Stimulated activated CD8-positive, alpha-beta memory T cell treated with anti-CD3 and anti-CD28 coated beads, Interleukin-12 subunit alpha, Interleukin-12 subunit beta, amount 100 ng/mL, for 4 hours (primary cell): Measurements from ENCODE around the gene OSTN.

Experiments
- DNase-seq: peaks from one replicate; pipeline ENCODE4 v3.0.0-alpha.2; 2020; ENCODE audit warnings: low read depth

Gene OSTN

GRCh38 chr3:191313296-191313695 is 114.3 kb downstream of the OSTN start:
- no peak for DNase-seq

DNA sequence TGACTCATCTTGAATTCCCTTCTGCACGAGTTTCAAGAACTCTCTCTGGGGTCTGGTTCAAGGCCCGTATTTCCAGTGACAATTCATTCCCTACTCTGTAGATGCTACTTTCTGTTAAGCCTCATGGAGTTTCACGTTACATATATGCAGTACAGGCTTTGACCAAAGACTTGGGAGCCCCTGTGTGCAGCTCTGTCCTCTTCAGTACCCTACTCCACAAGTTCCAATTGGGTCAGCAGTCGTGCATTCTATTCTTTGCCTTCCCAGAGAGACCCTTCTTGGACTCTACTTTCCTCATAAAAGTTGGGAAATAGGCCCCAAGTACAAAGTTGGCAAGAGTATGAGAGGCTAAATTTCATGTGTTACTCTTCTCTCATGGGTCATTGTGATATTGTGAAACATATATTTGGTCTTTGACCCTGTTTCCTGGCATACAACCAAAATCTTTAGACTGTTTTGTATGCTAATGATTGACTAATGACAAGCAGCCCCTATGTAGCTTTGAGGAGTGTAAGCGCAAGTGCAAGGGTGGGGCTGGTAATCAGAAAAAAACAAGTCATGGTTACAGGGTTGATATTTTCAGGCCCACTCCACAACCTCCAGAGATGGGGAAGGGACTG is 115.2 kb downstream of the OSTN start:
- no peak for DNase-seq
